GM12878 (cell line): Measurements from ENCODE around the gene FSIP1. TPM values are rescaled to one million over a fixed set of nuclear protein-coding genes. Genes with fewer than 3 reads are reported as not detected.

ENCODE experiments used
- ATAC-seq: fragments of 200-7000 bp; cut with Tn5 transposase; 3 replicates; pipeline ENCODE4 v1.9.1; 2020; ENCODE audit warnings: mild to moderate bottlenecking, moderate library complexity
- BruUV-seq: library from RNA; stranded (reverse); fragments of 400-500 nt; replicated peaks from 2 replicates; lab custom pipeline; 2021; lab: Mats Ljungman, UMichigan
- CTCF ChIA-PET: fragments of 300-600 bp; sonication (Branson Sonifier 250); formaldehyde crosslinking; extraction: SDS; loops from one replicate; lab custom pipeline; 2021; ENCODE audit warnings: inconsistent platforms; lab: Yijun Ruan, JAX
- POLR2A ChIA-PET: fragments of 350-600 bp; formaldehyde crosslinking; extraction: SDS; loops from one replicate; lab custom pipeline; 2021; ENCODE audit warnings: inconsistent platforms; lab: Charles Lee
- RAD21 ChIA-PET: fragments of 300-600 bp; sonication (Branson Sonifier 250); formaldehyde crosslinking; loops from one replicate; lab custom pipeline; 2023; ENCODE audit warnings: antibody characterized with exemption; ENCODE audit not compliant: unreplicated experiment; lab: Charles Lee
- SMC1A ChIA-PET: fragments of 300-600 bp; sonication (Branson Sonifier 250); formaldehyde crosslinking; loops from one replicate; lab custom pipeline; 2023; ENCODE audit not compliant: unreplicated experiment, uncharacterized antibody; lab: Charles Lee
- DNase-seq: peaks from one replicate; pipeline ENCODE4 v3.0.0-alpha.2; 2011; ENCODE audit warnings: low read depth, low spot score
- FAIRE-seq: peaks from 3 replicates; lab custom pipeline; 2011; peaks lifted over from hg19 to GRCh38; lab: Jason Lieb, UNC
- H2AFZ ChIP-seq: 2 replicates; pipeline ENCODE4 v1.6.0; 2011; ENCODE audit warnings: low read depth, low read length, control low read depth; ENCODE audit not compliant: control insufficient read depth
- H3K27ac ChIP-seq: 2 replicates; pipeline ENCODE4 v1.5.1; 2011; ENCODE audit warnings: control low read depth; ENCODE audit not compliant: control insufficient read depth, insufficient read depth
- H3K27me3 ChIP-seq, 2 experiments: replicated peaks in 1 of 2; 2 replicates each; pipeline versions ENCODE4 v1.6.0 to v1.6.1; 2011; ENCODE audit warnings: low read length in 1 of 2; ENCODE audit not compliant: control insufficient read depth in 2 of 2, insufficient read depth in 2 of 2
- H3K36me3 ChIP-seq, 2 experiments: 2 replicates each; pipeline ENCODE4 v1.5.1; 2011; ENCODE audit warnings: low read length in 1 of 2; ENCODE audit not compliant: control insufficient read depth in 2 of 2, insufficient read depth in 2 of 2
- H3K4me1 ChIP-seq: 2 replicates; pipeline ENCODE4 v1.6.1; 2011; ENCODE audit warnings: mild to moderate bottlenecking, low read length, moderate library complexity, mixed read lengths; ENCODE audit not compliant: control insufficient read depth, insufficient read depth
- H3K4me2 ChIP-seq: 2 replicates; pipeline ENCODE4 v1.6.0; 2011; ENCODE audit warnings: control low read depth; ENCODE audit not compliant: control insufficient read depth, insufficient read depth
- H3K4me3 ChIP-seq: fragments of 200-600 bp; sonication (generic); 2 replicates; pipeline ENCODE4 v1.5.1; 2016
- H3K79me2 ChIP-seq: 2 replicates; pipeline ENCODE4 v1.6.0; 2011; ENCODE audit warnings: low read length; ENCODE audit not compliant: control insufficient read depth, insufficient read depth
- H3K9ac ChIP-seq: 2 replicates; pipeline ENCODE4 v1.8.0; 2011; ENCODE audit warnings: low read length, control low read depth, mixed read lengths; ENCODE audit not compliant: control insufficient read depth, insufficient read depth
- H3K9me3 ChIP-seq: replicated peaks from 3 replicates; pipeline ENCODE4 v1.5.1; 2011; ENCODE audit warnings: mild to moderate bottlenecking, low read length; ENCODE audit not compliant: control insufficient read depth, insufficient read depth
- H4K20me1 ChIP-seq: 2 replicates; pipeline ENCODE4 v1.6.0; 2011; ENCODE audit not compliant: control insufficient read depth, insufficient read depth
- ASH2L ChIP-seq: fragments of 300-600, 200-600 bp; sonication (generic); IDR thresholded peaks from 2 replicates; pipeline ENCODE4 v1.6.1; 2017; ENCODE audit warnings: low read depth, mild to moderate bottlenecking, borderline replicate concordance
- BMI1 ChIP-seq: fragments of 450-650 bp; IDR thresholded peaks from 2 replicates; pipeline ENCODE4 v1.6.1; 2016; ENCODE audit warnings: mild to moderate bottlenecking, moderate library complexity, borderline replicate concordance
- CBX3 ChIP-seq: fragments of 200-600 bp; sonication (generic); IDR thresholded peaks from 2 replicates; pipeline ENCODE4 v1.6.1; 2016; ENCODE audit warnings: low read depth, borderline replicate concordance
- CEBPZ ChIP-seq: fragments of 150-350 bp; IDR thresholded peaks from 2 replicates; pipeline ENCODE4 v1.6.1; 2016; ENCODE audit warnings: low read depth, low read length
- ELK1 ChIP-seq: IDR thresholded peaks from 2 replicates; pipeline ENCODE4 v1.6.1; 2012; ENCODE audit warnings: low read depth, low read length, improper control_type of control experiment
- EZH2 ChIP-seq: IDR thresholded peaks from 2 replicates; pipeline ENCODE4 v1.6.1; 2012; ENCODE audit warnings: low read depth, mild to moderate bottlenecking, control low read depth, inconsistent platforms, low read length, borderline replicate concordance; ENCODE audit not compliant: control insufficient read depth
- FOXM1 ChIP-seq: IDR thresholded peaks from 2 replicates; pipeline ENCODE4 v1.6.1; 2012; ENCODE audit warnings: low read depth, mild to moderate bottlenecking, inconsistent platforms, low read length, moderate library complexity
- JUNB ChIP-seq: IDR thresholded peaks from 2 replicates; pipeline ENCODE4 v1.6.1; 2016; ENCODE audit warnings: antibody characterized with exemption, mild to moderate bottlenecking
- MTA3 ChIP-seq: IDR thresholded peaks from 2 replicates; pipeline ENCODE4 v1.6.1; 2012; ENCODE audit warnings: low read length, inconsistent platforms, borderline replicate concordance
- NFYB ChIP-seq: IDR thresholded peaks from 2 replicates; pipeline ENCODE4 v1.6.1; 2011; ENCODE audit warnings: low read depth, mild to moderate bottlenecking, low read length, improper control_type of control experiment, moderate library complexity; ENCODE audit not compliant: insufficient read depth
- PKNOX1 ChIP-seq: fragments of 450-650 bp; IDR thresholded peaks from 2 replicates; pipeline ENCODE4 v1.6.1; 2016; ENCODE audit warnings: mild to moderate bottlenecking
- PML ChIP-seq: IDR thresholded peaks from 2 replicates; pipeline ENCODE4 v1.6.1; 2012; ENCODE audit warnings: low read length, inconsistent platforms
- SREBF1 ChIP-seq: IDR thresholded peaks from 2 replicates; pipeline ENCODE4 v1.6.1; 2012; ENCODE audit warnings: mild to moderate bottlenecking, low read length
- TARDBP ChIP-seq: IDR thresholded peaks from 2 replicates; pipeline ENCODE4 v1.6.1; 2016; ENCODE audit warnings: borderline replicate concordance
- WRNIP1 ChIP-seq: IDR thresholded peaks from 2 replicates; pipeline ENCODE4 v1.6.1; 2011; ENCODE audit warnings: low read depth, low read length, improper control_type of control experiment, borderline replicate concordance
- ZNF274 ChIP-seq: IDR thresholded peaks from one replicate; pipeline ENCODE4 v1.8.0; 2011; ENCODE audit not compliant: insufficient read length, insufficient read depth
- ZNF384 ChIP-seq: IDR thresholded peaks from 2 replicates; pipeline ENCODE4 v1.6.1; 2012; ENCODE audit warnings: low read depth, mild to moderate bottlenecking, low read length, improper control_type of control experiment, borderline replicate concordance
- ZSCAN29 ChIP-seq: fragments of 450-650 bp; IDR thresholded peaks from 2 replicates; pipeline ENCODE4 v1.6.1; 2017; ENCODE audit warnings: mild to moderate bottlenecking, moderate library complexity
- WGBS: methylation state at CpG from one replicate; pipeline ENCODE4 v1.1.6; 2016; ENCODE audit warnings: low lambda C conversion rate; ENCODE audit not compliant: insufficient replicate concordance, insufficient coverage; ENCODE audit errors: missing lambda C conversion rate; 5-methylcytosine and 5-hydroxymethylcytosine counted together
- in situ Hi-C: fragments of 300-500 bp; cut with MboI; formaldehyde crosslinking; loops from 9 replicates; pipeline ENCODE4 v1.14.3; 2018; ENCODE audit warnings: mixed read lengths
- intact Hi-C: fragments of 100-400 bp; cut with micrococcal nuclease; formaldehyde crosslinking; loops from one replicate; pipeline ENCODE4 v1.14.2; 2022; ENCODE audit not compliant: unreplicated experiment
- polyA plus RNA-seq, 11 experiments: library from polyadenylated mRNA; depleted of rRNA in 4 of 11; unstranded in 6 of 11; stranded (reverse) in 5 of 11; fragments of >200 nt; fragmentation: Nextera tagmentation in 4 of 11; fragmentation: Illumina TruSeq in 1 of 11; extraction: Ambion mirVana in 4 of 11; extraction: Trizol in 1 of 11; gene quantifications; 1 replicate in 1 of 11; 2 replicates in 10 of 11; pipeline versions ENCODE4 v1.2.1 to v1.2.3, GENCODE V29; 2011 to 2016; ENCODE audit warnings: inconsistent platforms in 2 of 11, missing spikeins in 2 of 11, low read depth in 1 of 11
- total RNA-seq, 4 experiments: library from RNA; depleted of rRNA in 3 of 4; stranded (reverse); fragments of >200 nt in 3 of 4; fragmentation: Illumina TruSeq in 1 of 4; extraction: Trizol in 1 of 4; gene quantifications; 2 replicates each; pipeline versions ENCODE4 v1.2.1 to v1.2.3, GENCODE V29; 2013 to 2021

The FSIP1 gene
- total and polyA plus RNA-seq, 10 of the 15 experiments (the other 5 are each of a cell fraction or from before 2014, with no cell fraction given): 0.15 to 0.67 (median 0.35) TPM

- no peaks in the 10 kb centered on the region for H3K79me2 ChIP-seq
- FAIRE-seq (no peak), ATAC-seq (no peak), DNase-seq (no peak)
- H3K9ac ChIP-seq: no peak overlapping the region
- H3K27me3 ChIP-seq: no peaks in the 10 kb centered on the region
- no peaks in the 10 kb centered on the region for H4K20me1 ChIP-seq
- RAD21 ChIA-PET: interaction anchor here (1.1 kb wide), 1 partner anchor 56 kb away, joined by 5 read pairs; no protein-coding TSS in a partner anchor
- in situ Hi-C loops (no loop called here), intact Hi-C loops (no loop called here)
- H3K27ac ChIP-seq: no peak overlapping the region
- SMC1A ChIA-PET: interaction anchor here (0.8 to 6.4 kb wide), 2 partner anchors 25 to 56 kb away, joined by 3 to 39 read pairs; no protein-coding TSS in a partner anchor
- H2AFZ ChIP-seq: no peak overlapping the region
- no peak overlapping the region for H3K4me2 ChIP-seq
- H3K9me3 ChIP-seq: no peaks in the 10 kb centered on the region
- BruUV-seq: no TSS peak
- H3K36me3 ChIP-seq: no peaks in the 10 kb centered on the region
- TF ChIP-seq ASH2L (no peak), PML (no peak), CBX3 (no peak), FOXM1 (no peak), NFYB (no peak), CEBPZ (no peak), SREBF1 (no peak), JUNB (no peak), WRNIP1 (no peak), ELK1 (no peak), BMI1 (no peak), TARDBP (no peak), MTA3 (no peak), PKNOX1 (no peak), ZNF274 (no peak), ZNF384 (no peak), ZSCAN29 (no peak), EZH2 (no peak)
- POLR2A ChIA-PET: no interaction called here
- CTCF ChIA-PET: interaction anchor here (1.1 to 4.5 kb wide), 2 partner anchors 15 to 57 kb away, joined by 4 to 36 read pairs; no protein-coding TSS in a partner anchor
- no peak overlapping the region for H3K4me3 ChIP-seq
- H3K4me1 ChIP-seq: no peaks in the 10 kb centered on the region
- 32% methylated on average over 1 of the region's 1 CpG for WGBS
These were observed 82.3 kb downstream of the FSIP1 start for GRCh38 chr15:39700375-39700700.
